CD1c-positive myeloid dendritic cell (primary cell): ENCODE data around the gene HBP1.
"Not testable (repeated sequence)": the region's sequence is repeated elsewhere in the genome, so short reads cannot be mapped to it uniquely, and the experiment has no call there.

ENCODE experiments used
- DNase-seq: peaks from one replicate; pipeline ENCODE4 v3.0.0-alpha.2; 2016; ENCODE audit errors: extremely low spot score

The HBP1 gene

DNA sequence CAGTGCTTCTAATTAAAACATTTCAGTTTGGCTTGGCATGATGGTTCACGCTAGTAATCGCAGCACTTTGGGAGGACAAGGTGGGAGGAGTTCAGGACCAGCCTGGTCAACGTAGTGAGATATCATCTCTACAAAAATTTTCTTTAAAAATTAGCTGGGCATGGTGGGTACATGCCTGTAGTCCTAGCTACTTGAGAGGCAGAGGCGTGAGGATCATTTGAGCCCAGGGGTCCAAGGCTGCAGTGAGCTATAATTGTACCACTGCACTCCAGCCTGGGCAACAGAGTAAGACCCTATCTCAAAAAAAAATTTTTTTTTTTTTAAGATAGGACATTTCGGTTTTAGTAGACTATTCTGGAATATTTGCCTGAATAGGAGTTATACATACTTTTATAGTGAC lies 12.4 kb downstream of the HBP1 start:
- DNase-seq = no peak

- DNase-seq = no peak
These were observed 16.9 kb downstream of the HBP1 start for GRCh38 chr7:107185716-107186115.

DNA sequence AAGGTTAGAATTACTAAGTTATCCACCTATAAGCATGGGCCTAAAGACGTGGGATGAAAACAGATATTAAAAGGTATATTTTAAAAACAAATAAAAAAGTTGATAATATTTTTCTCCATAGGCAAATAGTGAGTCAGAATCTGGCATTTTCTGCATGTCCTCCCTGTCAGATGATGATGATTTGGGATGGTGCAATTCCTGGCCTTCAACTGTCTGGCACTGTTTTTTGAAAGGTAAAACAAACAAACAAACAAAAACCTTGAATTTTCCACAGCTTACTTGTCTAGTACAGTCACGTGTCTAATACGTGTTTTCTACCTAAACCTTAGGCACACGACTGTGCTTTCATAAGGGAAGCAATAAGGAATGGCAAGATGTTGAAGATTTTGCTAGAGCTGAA lies 17.4 kb downstream of the HBP1 start:
- no peak for DNase-seq

DNA sequence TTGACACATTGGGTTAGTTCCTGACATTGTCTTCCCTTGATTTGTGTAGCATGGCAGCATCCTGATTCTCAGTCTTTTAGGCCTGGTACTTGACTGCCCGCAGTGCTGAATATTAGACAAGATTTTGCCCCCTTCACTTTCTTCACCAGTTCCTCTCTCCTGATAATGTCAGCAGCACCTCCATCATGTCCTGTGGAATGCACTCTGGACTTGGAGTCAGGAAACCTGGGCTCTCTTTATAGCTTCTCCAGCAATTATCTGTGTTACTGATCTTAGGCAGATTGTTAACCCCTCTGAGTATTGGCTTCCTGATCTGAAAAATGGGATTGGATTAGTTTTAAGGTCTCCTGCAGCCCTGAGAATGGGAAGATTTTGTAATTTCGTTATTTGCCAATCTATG lies 19.0 kb downstream of the HBP1 start:
- DNase-seq = no peak

- DNase-seq = no peak
These were observed 21.3 kb downstream of the HBP1 start for GRCh38 chr7:107190090-107190489.

GRCh38 chr7:107194052-107194451 lies 25.2 kb downstream of the HBP1 start:
- no peak for DNase-seq

GRCh38 chr7:107196834-107197610 lies 28.2 kb downstream of the HBP1 start:
- no peak for DNase-seq

DNA sequence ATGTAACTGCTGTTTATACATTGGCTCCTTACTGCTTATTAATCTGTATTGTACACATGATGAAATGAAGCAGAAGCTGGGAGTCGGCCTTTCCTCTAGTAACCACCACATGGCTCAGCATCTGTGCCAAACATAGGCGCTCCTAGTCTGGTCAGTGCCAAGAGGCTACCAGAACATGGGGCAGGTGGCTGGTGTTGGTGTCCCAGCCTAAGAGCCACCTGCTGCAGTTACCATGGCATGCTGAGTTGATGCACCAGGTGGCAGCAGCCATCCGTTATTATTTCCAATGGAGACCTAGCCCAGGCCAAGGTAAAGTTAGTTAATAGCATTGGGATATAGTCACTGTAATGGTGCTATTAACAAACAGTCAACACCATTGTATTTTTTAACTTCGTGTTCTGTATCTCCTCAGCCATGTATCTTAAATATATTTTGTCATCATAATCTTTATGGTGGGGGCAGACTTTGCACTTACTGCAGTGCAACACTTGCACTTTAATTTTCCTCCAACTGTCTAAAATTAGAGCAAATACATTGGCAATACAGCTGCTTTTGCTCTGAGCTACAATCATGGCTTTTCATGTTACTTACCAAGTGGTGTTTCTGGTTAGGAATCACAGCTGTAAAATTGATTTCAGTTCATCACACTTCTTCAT lies 33.1 kb downstream of the HBP1 start:
- DNase-seq = peak; percentile 20

- no peak for DNase-seq
These were observed 34.8 kb downstream of the HBP1 start for GRCh38 chr7:107203607-107204006.

- no peak for DNase-seq
These were observed 37.3 kb downstream of the HBP1 start for GRCh38 chr7:107206136-107206535.

GRCh38 chr7:107206706-107207105 lies 37.9 kb downstream of the HBP1 start:
- DNase-seq = no peak

GRCh38 chr7:107207459-107207858 lies 38.7 kb downstream of the HBP1 start:
- DNase-seq = no peak

GRCh38 chr7:107208024-107208521 lies 39.3 kb downstream of the HBP1 start:
- no peak for DNase-seq

GRCh38 chr7:107208563-107208962 lies 39.8 kb downstream of the HBP1 start:
- DNase-seq = no peak

DNA sequence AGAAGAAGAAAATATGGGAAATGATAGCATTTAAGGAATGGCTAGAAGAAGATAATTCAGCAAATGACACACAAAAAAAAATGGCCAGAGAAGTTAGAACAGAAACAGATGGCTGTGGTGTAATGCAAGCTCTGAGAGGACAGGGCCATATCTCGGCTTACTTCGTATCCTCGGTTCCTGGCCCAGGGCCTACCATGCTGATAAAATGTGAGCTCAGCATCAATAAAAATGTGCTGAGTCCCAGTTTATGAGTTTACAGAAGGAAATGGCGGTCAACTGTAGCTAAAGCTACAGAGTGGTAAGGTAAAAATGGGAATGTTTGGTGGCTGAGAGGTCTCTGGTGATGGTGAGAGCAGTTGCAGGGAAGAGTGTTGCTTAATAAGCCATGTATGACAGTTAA lies 40.8 kb downstream of the HBP1 start:
- DNase-seq = no peak

DNA sequence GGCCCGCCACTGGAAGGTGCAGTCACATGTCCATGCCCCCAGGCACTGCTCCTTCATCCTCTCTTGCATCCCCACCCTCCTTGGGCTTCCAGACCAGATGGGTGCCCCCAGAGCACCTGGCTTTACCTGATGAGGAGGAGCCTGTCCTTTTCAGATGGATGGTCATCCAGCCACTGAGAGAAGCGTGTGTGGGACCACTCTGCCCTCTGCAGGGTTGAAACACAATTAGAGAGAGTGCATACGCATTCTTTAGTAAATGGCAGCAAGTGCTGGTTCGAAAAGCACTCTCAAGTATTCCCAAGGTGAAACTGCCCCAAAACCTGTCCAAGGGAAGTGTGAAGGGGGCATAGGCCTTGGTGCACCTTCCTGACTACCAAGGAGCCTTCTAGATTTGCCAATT lies 41.6 kb downstream of the HBP1 start:
- no peak for DNase-seq

GRCh38 chr7:107212725-107213124 lies 43.9 kb downstream of the HBP1 start:
- DNase-seq = peak; percentile 63

DNA sequence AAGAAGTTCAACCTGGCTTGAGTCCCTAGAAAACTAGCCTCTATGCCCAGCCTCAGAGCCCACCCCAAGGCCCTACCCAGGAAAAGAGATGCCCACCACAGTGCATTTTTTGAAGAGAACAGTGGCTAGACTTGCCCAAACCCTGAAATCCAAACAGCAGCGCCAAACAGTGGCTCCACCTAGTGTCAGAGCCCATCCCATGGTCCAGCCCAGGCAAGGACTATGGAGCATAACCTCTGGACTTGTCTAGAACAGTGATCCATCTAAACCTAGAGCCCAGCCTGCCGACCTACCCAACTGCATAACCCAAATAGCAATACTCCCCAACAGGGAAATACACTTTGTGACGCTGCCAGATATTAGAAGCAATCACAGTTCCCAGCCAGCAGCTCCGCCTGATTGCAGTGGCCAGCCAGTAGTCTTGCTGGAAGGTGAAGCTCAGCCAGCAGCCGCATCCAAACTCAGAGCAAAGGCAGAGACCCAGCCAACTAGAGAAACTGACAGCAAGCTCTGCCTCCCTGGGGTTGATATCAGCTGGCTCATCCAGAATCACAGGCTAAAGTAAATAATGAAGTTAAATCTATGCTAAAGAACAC lies 44.5 kb downstream of the HBP1 start:
- no peak for DNase-seq

DNA sequence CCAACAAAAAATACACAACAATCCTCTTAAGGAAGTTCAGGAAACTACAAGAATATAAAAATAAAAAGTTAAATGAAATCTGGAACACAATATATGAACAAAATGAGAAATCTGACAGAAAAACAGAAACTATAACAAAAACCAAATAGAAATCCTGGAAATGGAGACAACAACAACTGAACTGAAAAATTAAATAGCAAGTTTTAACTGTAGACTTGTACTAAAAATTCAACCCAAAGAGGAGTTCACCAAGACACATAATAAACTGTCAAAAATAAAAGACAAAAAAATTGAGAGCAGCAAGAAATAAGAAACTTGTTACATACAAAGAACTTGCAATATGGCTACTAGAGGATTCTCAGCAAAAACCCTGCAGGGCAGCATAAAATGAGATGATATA lies 45.1 kb downstream of the HBP1 start:
- no peak for DNase-seq

DNA sequence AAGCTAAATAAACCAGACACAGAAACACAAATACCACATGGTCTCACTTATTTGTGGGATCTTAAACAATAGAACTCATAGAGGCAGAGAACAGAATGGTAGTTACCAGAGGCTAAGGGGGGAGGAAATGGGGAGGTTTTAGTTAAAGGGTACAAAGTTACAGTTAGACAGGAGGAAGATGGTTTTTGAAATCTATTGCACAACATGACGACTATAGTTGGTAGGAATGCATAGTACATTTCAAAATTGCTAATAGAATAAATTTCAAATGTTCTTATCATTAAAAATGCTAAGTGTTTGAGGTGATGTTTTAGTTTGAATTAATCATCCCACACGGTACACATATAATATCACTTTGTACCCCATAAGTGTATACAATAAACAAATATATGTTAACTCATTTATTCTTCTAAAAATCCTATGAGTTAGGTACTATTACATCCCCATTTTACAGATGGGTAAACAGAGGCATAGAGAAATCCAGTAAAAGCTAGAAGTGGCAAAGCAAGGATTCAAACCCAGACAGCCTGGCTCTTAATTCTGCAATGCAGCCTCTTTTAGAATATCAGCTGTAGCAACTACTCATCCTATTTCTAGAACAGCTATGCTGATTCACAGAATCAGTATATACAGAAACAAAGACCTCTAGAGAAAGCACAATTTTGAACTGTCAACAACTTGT lies 50.9 kb downstream of the HBP1 start:
- no peak for DNase-seq

- no peak for DNase-seq
These were observed 51.6 kb downstream of the HBP1 start for GRCh38 chr7:107220356-107220755.

GRCh38 chr7:107220806-107221205 lies 52.0 kb downstream of the HBP1 start:
- not testable (repeated sequence) for DNase-seq
